ENCODE results near the gene HPS4. TPM values are rescaled to one million over a fixed set of nuclear protein-coding genes. Genes with fewer than 3 reads are reported as not detected.

Gene HPS4
- total and polyA plus RNA-seq, 2 of the 8 experiments (the other 6 are each of a cell fraction or from before 2014, with no cell fraction given) = 28.0 to 35.2 TPM

- H3K9ac ChIP-seq (replicated peaks in 1 of 4; ENCODE audit: extremely low read depth in 1 of 4, low read depth in 3 of 4, low read length in 3 of 4) = no peak overlapping the region
- H2AFZ ChIP-seq (ENCODE audit: low read length) = no peak overlapping the region
- H2BK15ac ChIP-seq (ENCODE audit: low read length) = no peak overlapping the region
- H3K4ac ChIP-seq (replicated peaks; ENCODE audit: insufficient read length, low read depth, low read length) = no peak overlapping the region
- FAIRE-seq = no peak
- no peak for DNase-seq (ENCODE audit: low read depth in 1 of 2, low spot score in 2 of 2)
- H2BK5ac ChIP-seq (ENCODE audit: low read depth, low read length) = no peak overlapping the region
- 81% methylated on average over 5 of the region's 5 CpGs; no CpG with 5 or more reads in 1 of the 2 experiments for WGBS, 2 experiments (ENCODE audit: extremely low coverage in 1 of 2, insufficient coverage in 1 of 2, insufficient read length in 1 of 2, insufficient replicate concordance in 2 of 2, low coverage in 1 of 2, low lambda C conversion rate in 2 of 2, missing lambda C conversion rate in 1 of 2)
- H2BK12ac ChIP-seq (ENCODE audit: low read depth, low read length) = no peak overlapping the region
- no peak overlapping the region for H2BK20ac ChIP-seq (ENCODE audit: low read length)
- no peak overlapping the region for H2BK120ac ChIP-seq (replicated peaks; ENCODE audit: low read depth, low read length)
- no peak overlapping the region for H4K91ac ChIP-seq (replicated peaks; ENCODE audit: insufficient read length, low read length)
- no peak overlapping the region for H3K23ac ChIP-seq (ENCODE audit: insufficient read length)
- H2AK5ac ChIP-seq (ENCODE audit: low read depth, low read length) = no peak overlapping the region
- POLR2A ChIA-PET (ENCODE audit: partially characterized antibody) = interaction anchor here (1.1 kb wide), 1 partner anchor 8 kb away, joined by 3 read pairs; no protein-coding TSS in a partner anchor
- H3K4me3 ChIP-seq (ENCODE audit: extremely low read depth in 1 of 4, insufficient read depth in 2 of 4, low read depth in 3 of 4, low read length in 4 of 4) = no peak overlapping the region
- H3K79me2 ChIP-seq (ENCODE audit: control insufficient read depth in 1 of 2, insufficient read depth in 2 of 2, low read length in 2 of 2) = no peaks in the 10 kb centered on the region
- H3K27ac ChIP-seq (ENCODE audit: low read depth, low read length) = no peak overlapping the region
- H3K18ac ChIP-seq (ENCODE audit: extremely low read depth, low read length) = no peak overlapping the region
- no peak overlapping the region for H3K56ac ChIP-seq (replicated peaks; ENCODE audit: insufficient read length, low read depth, low read length)
- no peak overlapping the region; the same call in 1 of the 2 replicates for H4K8ac ChIP-seq (ENCODE audit: extremely low read depth, insufficient read depth, low read length)
- H3K4me2 ChIP-seq (ENCODE audit: insufficient read depth in 1 of 2, low read depth in 2 of 2, low read length in 2 of 2) = no peak overlapping the region
- H3K9me3 ChIP-seq (ENCODE audit: insufficient read depth in 2 of 2, low read depth in 1 of 2, low read length in 1 of 2) = no peaks in the 10 kb centered on the region
- peaks cover 0 to 5% of the 10 kb centered on the region in 2 experiments for H4K20me1 ChIP-seq (replicated peaks in 1 of 2; ENCODE audit: control insufficient read depth in 1 of 2, insufficient read depth in 2 of 2, low read length in 2 of 2)
- H3K23me2 ChIP-seq (ENCODE audit: low read depth, low read length) = no peaks in the 10 kb centered on the region
- H3K36me3 ChIP-seq (ENCODE audit: control insufficient read depth in 2 of 4, insufficient read depth in 4 of 4, low read length in 3 of 4) = peaks cover 4 to 52% (median 17%) of the 10 kb centered on the region in 4 experiments; a peak in 6 of 8 replicates
- no peak overlapping the region for H4K5ac ChIP-seq (ENCODE audit: insufficient read length, low read depth, low read length)
- no peaks in the 10 kb centered on the region for H3K79me1 ChIP-seq (ENCODE audit: low read depth, low read length)
- CTCF ChIA-PET (ENCODE audit: partially characterized antibody) = interaction anchor here (0.5 to 3.2 kb wide), 7 partner anchors 7 to 90 kb away, joined by 3 to 19 read pairs (median 3); no protein-coding TSS in a partner anchor
- H3K4me1 ChIP-seq (replicated peaks in 1 of 4; ENCODE audit: control insufficient read depth in 3 of 4, insufficient read depth in 4 of 4, low read length in 3 of 4) = no peaks in the 10 kb centered on the region
- H3K27me3 ChIP-seq (replicated peaks in 1 of 4; ENCODE audit: control insufficient read depth in 3 of 4, extremely low read depth in 1 of 4, insufficient read depth in 3 of 4, low read length in 3 of 4) = no peaks in the 10 kb centered on the region
- H3K14ac ChIP-seq (ENCODE audit: insufficient read length) = no peak overlapping the region
- TF ChIP-seq KDM5A (IDR thresholded peaks at IDR 0.05; ENCODE audit: low read length) = no peak
- no peak for TF ChIP-seq BRCA1 (IDR thresholded peaks at IDR 0.05; ENCODE audit: low read depth, low read length)
- no peak for TF ChIP-seq CHD2 (IDR thresholded peaks at IDR 0.05; ENCODE audit: low read length)
- TF ChIP-seq POLR2AphosphoS5 (IDR thresholded peaks at IDR 0.05; ENCODE audit: low read depth, low read length) = no peak
- no peak for TF ChIP-seq JUN (IDR thresholded peaks at IDR 0.05; ENCODE audit: low read depth, low read length)
- TF ChIP-seq POU5F1 (IDR thresholded peaks at IDR 0.05; ENCODE audit: low read depth, low read length) = no peak
- no peak for TF ChIP-seq TAF7 (optimal IDR thresholded peaks at IDR 0.05; ENCODE audit: borderline replicate concordance, low read depth, low read length)
- no peak for TF ChIP-seq ATF3 (IDR thresholded peaks at IDR 0.05; ENCODE audit: insufficient read depth, low read depth, low read length)
- no peak for TF ChIP-seq SP2 (IDR thresholded peaks at IDR 0.05; ENCODE audit: low read length)
- TF ChIP-seq RFX5 (IDR thresholded peaks at IDR 0.05; ENCODE audit: borderline replicate concordance, low read depth, low read length) = no peak
- no peak for TF ChIP-seq SUZ12 (IDR thresholded peaks at IDR 0.05; ENCODE audit: low read length)
- TF ChIP-seq E2F6 (IDR thresholded peaks at IDR 0.05) = no peak
Measured at GRCh38 chr22:26453812-26454500, 29.6 kb downstream of the HPS4 start.

All from H1 (cell line).